CD14-positive monocyte (primary cell): ENCODE measurements around the gene IGF2BP3. TPM values are rescaled to one million over a fixed set of nuclear protein-coding genes. Genes with fewer than 3 reads are reported as not detected.
A peak's percentile ranks its signal among the peaks of the same experiment; 100 is the strongest.

Source experiments
- DNase-seq, 3 donors: peaks; one replicate each; pipeline ENCODE4 v3.0.0-alpha.2; 2011 to 2022
- H2AFZ ChIP-seq: 2 replicates; pipeline ENCODE4 v1.6.0; 2012; ENCODE audit warnings: mild to moderate bottlenecking, low read depth, low read length, inconsistent platforms; ENCODE audit not compliant: insufficient read depth, poor library complexity, severe bottlenecking
- H3K27ac ChIP-seq, 2 donors: 1 replicate in 1 of 2; 2 replicates in 1 of 2; pipeline ENCODE4 v1.5.1; 2012 to 2013; ENCODE audit warnings: low read length in 2 of 2, control low read depth in 1 of 2, inconsistent platforms in 1 of 2, low read depth in 1 of 2, mild to moderate bottlenecking in 1 of 2
- H3K27me3 ChIP-seq, 2 donors: one replicate each; pipeline versions ENCODE4 v1.6.0 to v1.6.1; 2011 to 2013; ENCODE audit warnings: low read length in 2 of 2; ENCODE audit not compliant: control insufficient read depth in 2 of 2, insufficient read depth in 2 of 2
- H3K36me3 ChIP-seq, 2 donors: replicated peaks in 1 of 2; 1 replicate in 1 of 2; 2 replicates in 1 of 2; pipeline versions ENCODE4 v1.5.1 to v1.6.1; 2012 to 2013; ENCODE audit warnings: low read length in 2 of 2, control low read depth in 1 of 2, inconsistent platforms in 1 of 2, mild to moderate bottlenecking in 1 of 2; ENCODE audit not compliant: insufficient read depth in 2 of 2, control insufficient read depth in 1 of 2
- H3K4me1 ChIP-seq, 2 donors: 1 replicate in 1 of 2; 2 replicates in 1 of 2; pipeline versions ENCODE4 v1.5.1 to v1.6.1; 2012 to 2013; ENCODE audit warnings: low read length in 2 of 2, control low read depth in 1 of 2, inconsistent platforms in 1 of 2, mild to moderate bottlenecking in 1 of 2, moderate library complexity in 1 of 2; ENCODE audit not compliant: insufficient read depth in 2 of 2, control insufficient read depth in 1 of 2
- H3K4me2 ChIP-seq: replicated peaks from 2 replicates; pipeline ENCODE3; 2012; ENCODE audit warnings: low read length, moderate library complexity, mild to moderate bottlenecking; ENCODE audit not compliant: poor library complexity, severe bottlenecking; ENCODE audit errors: extremely low read depth
- H3K4me3 ChIP-seq, 3 experiments: fragments of 200-600 bp in 1 of 3; sonication (generic) in 1 of 3; replicated peaks in 1 of 3; 1 replicate in 2 of 3; 2 replicates in 1 of 3; pipeline ENCODE4 v1.5.1; 2011 to 2013; ENCODE audit warnings: low read length in 3 of 3, mild to moderate bottlenecking in 3 of 3, control low read depth in 2 of 3, low read depth in 2 of 3, inconsistent platforms in 1 of 3, moderate library complexity in 1 of 3
- H3K79me2 ChIP-seq: 2 replicates; pipeline ENCODE4 v1.6.0; 2012; ENCODE audit warnings: mild to moderate bottlenecking, control low read depth, inconsistent platforms, low read length, moderate library complexity; ENCODE audit not compliant: insufficient read depth
- H3K9ac ChIP-seq: 2 replicates; pipeline ENCODE4 v1.6.0; 2017; ENCODE audit warnings: low read length, mild to moderate bottlenecking; ENCODE audit not compliant: insufficient read depth, poor library complexity, severe bottlenecking
- H3K9me3 ChIP-seq, 2 donors: replicated peaks in 1 of 2; 1 replicate in 1 of 2; 2 replicates in 1 of 2; pipeline versions ENCODE4 v1.5.1 to v1.6.1; 2012 to 2013; ENCODE audit warnings: low read length in 2 of 2, control low read depth in 1 of 2; ENCODE audit not compliant: control insufficient read depth in 1 of 2, insufficient read depth in 1 of 2
- H4K20me1 ChIP-seq: 2 replicates; pipeline ENCODE4 v1.6.0; 2012; ENCODE audit warnings: mild to moderate bottlenecking, low read length, control low read depth, moderate library complexity; ENCODE audit not compliant: insufficient read depth
- H3K27ac Mint-ChIP-seq, 7 donors: one replicate each; pipeline ENCODE4 v1.8.0; 2020; ENCODE audit warnings: mild to moderate bottlenecking in 7 of 7, mixed read lengths in 7 of 7, moderate library complexity in 6 of 7, inconsistent platforms in 2 of 7
- H3K27me3 Mint-ChIP-seq, 3 donors: one replicate each; pipeline ENCODE4 v1.8.0; 2021 to 2022; ENCODE audit warnings: low read depth in 3 of 3, mild to moderate bottlenecking in 3 of 3, mixed read lengths in 3 of 3, moderate library complexity in 3 of 3, inconsistent platforms in 1 of 3
- H3K36me3 Mint-ChIP-seq, 2 donors: one replicate each; pipeline ENCODE4 v1.8.0; 2020; ENCODE audit warnings: mixed read lengths in 2 of 2, inconsistent platforms in 1 of 2, mild to moderate bottlenecking in 1 of 2
- H3K4me1 Mint-ChIP-seq: one replicate; pipeline ENCODE4 v1.8.0; 2020; ENCODE audit warnings: mild to moderate bottlenecking, mixed read lengths
- H3K4me3 Mint-ChIP-seq, 2 donors: one replicate each; pipeline ENCODE4 v1.8.0; 2020; ENCODE audit warnings: mild to moderate bottlenecking in 2 of 2, mixed read lengths in 2 of 2, moderate library complexity in 1 of 2
- H3K9me3 Mint-ChIP-seq, 7 donors: one replicate each; pipeline ENCODE4 v1.8.0; 2020 to 2022; ENCODE audit warnings: mixed read lengths in 7 of 7, mild to moderate bottlenecking in 6 of 7, moderate library complexity in 6 of 7, inconsistent platforms in 2 of 7
- WGBS: methylation state at CpG from one replicate; pipeline ENCODE4 v1.1.5; 2013; ENCODE audit warnings: missing lambda C conversion rate; ENCODE audit not compliant: insufficient coverage; 5-methylcytosine and 5-hydroxymethylcytosine counted together
- intact Hi-C, 2 donors: fragments of 100-400 bp; cut with micrococcal nuclease; formaldehyde crosslinking; loops; one replicate each; pipeline versions ENCODE4 v1.15.0 to v1.15.1; 2023
- polyA plus RNA-seq, 3 donors: library from polyadenylated mRNA; depleted of rRNA in 1 of 3; unstranded in 2 of 3; stranded (reverse) in 1 of 3; fragments of 300-500 nt in 2 of 3; fragments of >200 nt in 1 of 3; fragmentation: Illumina TruSeq in 2 of 3; gene quantifications; 1 replicate in 2 of 3; 2 replicates in 1 of 3; pipeline ENCODE4 v1.2.3, GENCODE V29; 2012 to 2021
- TF ChIP-seq, protein P1 (sequence below): fragments of 200-600 bp; IDR thresholded peaks from one replicate; pipeline ENCODE4 v1.8.0; 2022; ENCODE audit warnings: antibody characterized with exemption, mild to moderate bottlenecking

Gene IGF2BP3
- polyA plus RNA-seq, 3 donors = 0.60 to 5.3 (median 3.2) TPM

DNA sequence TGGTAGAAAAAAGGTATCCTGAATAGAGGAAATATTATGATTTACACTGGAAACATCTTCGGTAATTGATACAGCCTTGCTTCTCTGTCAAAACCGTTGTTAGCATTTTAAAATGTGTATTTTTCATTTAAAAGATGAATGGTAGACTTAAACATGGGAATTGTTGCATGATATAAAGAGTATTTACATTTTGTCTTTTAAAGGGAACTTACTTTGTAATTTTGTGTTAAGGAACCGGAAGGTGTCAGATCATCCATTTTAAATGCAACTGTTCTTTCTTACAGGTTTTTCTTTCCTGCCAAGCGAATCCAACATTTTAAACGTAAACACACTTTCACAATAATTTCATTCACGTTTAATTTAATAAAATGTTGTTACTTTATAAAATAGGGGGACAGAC is 1.8 kb upstream of the IGF2BP3 start:
- Histone ChIP-seq H3K79me2 (no peaks in the 10 kb centered on the region), H3K4me3 (no peak overlapping the region), H3K27me3 (peaks cover 79 to 93% of the 10 kb centered on the region in 2 donors), H3K9me3 (peaks cover 0 to 20% of the 10 kb centered on the region in 2 donors), H2AFZ (no peak overlapping the region), H3K4me1 (peaks cover 53 to 65% of the 10 kb centered on the region in 2 donors), H3K36me3 (no peaks in the 10 kb centered on the region), H3K27ac (no peak overlapping the region), H4K20me1 (no peaks in the 10 kb centered on the region), H3K4me2 (no peak overlapping the region), H3K9ac (no peak overlapping the region)
- Mint-ChIP-seq H3K9me3 (peaks cover 0 to 40% (median 30%) of the 10 kb centered on the region in 7 donors), H3K4me1 (peaks cover 52% of the 10 kb centered on the region), H3K36me3 (peaks cover 4 to 23% of the 10 kb centered on the region in 2 donors), H3K27ac (no peak overlapping the region), H3K4me3 (peak overlapping the region in 1 of 2 donors; percentile 77), H3K27me3 (peaks cover 79 to 92% (median 85%) of the 10 kb centered on the region in 3 donors)
- WGBS = no CpG with 5 or more reads among the region's 6 CpGs
- no peak for DNase-seq
- intact Hi-C loops = loop anchor here in 1 of 2 donors (5.0 to 10.0 kb wide), 2 partner anchors 63 to 290 kb away; partner anchors contain the start of genes NUP42 and TRA2A
- TF ChIP-seq, protein P1, sequence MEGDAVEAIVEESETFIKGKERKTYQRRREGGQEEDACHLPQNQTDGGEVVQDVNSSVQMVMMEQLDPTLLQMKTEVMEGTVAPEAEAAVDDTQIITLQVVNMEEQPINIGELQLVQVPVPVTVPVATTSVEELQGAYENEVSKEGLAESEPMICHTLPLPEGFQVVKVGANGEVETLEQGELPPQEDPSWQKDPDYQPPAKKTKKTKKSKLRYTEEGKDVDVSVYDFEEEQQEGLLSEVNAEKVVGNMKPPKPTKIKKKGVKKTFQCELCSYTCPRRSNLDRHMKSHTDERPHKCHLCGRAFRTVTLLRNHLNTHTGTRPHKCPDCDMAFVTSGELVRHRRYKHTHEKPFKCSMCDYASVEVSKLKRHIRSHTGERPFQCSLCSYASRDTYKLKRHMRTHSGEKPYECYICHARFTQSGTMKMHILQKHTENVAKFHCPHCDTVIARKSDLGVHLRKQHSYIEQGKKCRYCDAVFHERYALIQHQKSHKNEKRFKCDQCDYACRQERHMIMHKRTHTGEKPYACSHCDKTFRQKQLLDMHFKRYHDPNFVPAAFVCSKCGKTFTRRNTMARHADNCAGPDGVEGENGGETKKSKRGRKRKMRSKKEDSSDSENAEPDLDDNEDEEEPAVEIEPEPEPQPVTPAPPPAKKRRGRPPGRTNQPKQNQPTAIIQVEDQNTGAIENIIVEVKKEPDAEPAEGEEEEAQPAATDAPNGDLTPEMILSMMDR = no peak

DNA sequence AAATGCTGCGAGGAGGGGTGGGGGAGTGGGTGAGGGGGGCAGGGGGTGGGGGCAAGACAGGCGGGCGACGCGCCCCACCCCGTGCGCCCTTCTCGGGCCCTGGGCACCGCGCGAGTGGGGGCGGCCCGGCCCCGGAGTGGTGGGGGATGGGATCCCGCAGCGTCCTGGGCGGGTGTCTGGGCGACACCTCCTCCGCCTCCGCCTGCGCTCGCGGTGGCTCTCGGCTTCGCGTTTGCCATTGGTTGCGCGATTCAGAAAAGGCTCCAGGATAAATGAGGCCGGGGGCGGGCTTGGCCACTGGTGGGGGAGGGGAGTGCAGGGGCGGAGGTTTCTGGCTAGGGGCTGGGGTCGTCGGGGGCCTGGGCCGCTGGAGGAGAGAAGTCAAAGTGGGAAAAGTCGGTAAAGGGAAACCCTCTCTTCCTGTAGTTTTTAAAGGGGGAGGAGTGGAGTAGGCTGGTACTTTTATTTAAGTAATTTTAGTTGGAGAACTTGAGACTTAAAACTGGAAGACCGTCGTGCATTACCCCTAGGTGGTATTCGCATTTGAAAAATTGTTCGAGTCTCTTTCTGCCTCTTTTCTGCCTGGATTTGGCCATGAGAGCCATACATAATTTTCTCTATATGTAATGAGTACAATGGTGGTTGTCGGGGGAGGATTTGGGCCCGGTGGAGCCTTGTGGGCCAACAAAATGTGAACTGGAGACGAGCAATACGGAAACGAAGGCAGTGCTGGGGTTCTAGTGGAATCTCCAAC is 992 bp upstream of the IGF2BP3 start:
- H3K9me3 Mint-ChIP-seq = peaks cover 0 to 40% (median 30%) of the 10 kb centered on the region in 7 donors
- no peaks in the 10 kb centered on the region for H3K36me3 ChIP-seq
- H3K9ac ChIP-seq = no peak overlapping the region
- H3K4me3 Mint-ChIP-seq = peak overlapping the region; percentile 77 to 95
- intact Hi-C loops = loop anchor here in 1 of 2 donors (5.0 to 10.0 kb wide), 2 partner anchors 64 to 289 kb away; partner anchors contain the start of genes NUP42 and TRA2A
- peaks cover 75 to 90% (median 84%) of the 10 kb centered on the region in 3 donors for H3K27me3 Mint-ChIP-seq
- H2AFZ ChIP-seq = no peak overlapping the region
- H3K27ac ChIP-seq = no peak overlapping the region
- peak overlapping the region; percentile 76 for H3K4me2 ChIP-seq
- H3K9me3 ChIP-seq = peaks cover 0 to 20% of the 10 kb centered on the region in 2 donors
- peaks cover 79 to 93% of the 10 kb centered on the region in 2 donors for H3K27me3 ChIP-seq
- H3K27ac Mint-ChIP-seq = no peak overlapping the region
- H3K36me3 Mint-ChIP-seq = peaks cover 4 to 25% of the 10 kb centered on the region in 2 donors
- no peak for DNase-seq
- H3K4me3 ChIP-seq = peak overlapping the region in 1 of 3 experiments; percentile 74
- TF ChIP-seq, protein P1 = no peak
- H3K4me1 Mint-ChIP-seq = peaks cover 52% of the 10 kb centered on the region
- H4K20me1 ChIP-seq = no peaks in the 10 kb centered on the region
- WGBS = 3% methylated on average over 29 of the region's 44 CpGs
- no peaks in the 10 kb centered on the region for H3K79me2 ChIP-seq
- peaks cover 53 to 65% of the 10 kb centered on the region in 2 donors for H3K4me1 ChIP-seq
